Measurements from ENCODE around the gene ANO3. TPM values are rescaled to one million over a fixed set of nuclear protein-coding genes. Genes with fewer than 3 reads are reported as not detected.

Gene ANO3
- total and polyA plus RNA-seq, 2 experiments from 2014 or later: not detected

- H3K4me3 ChIP-seq: no peak overlapping the region
- Mint-ChIP-seq H3K9me3 (no peaks in the 10 kb centered on the region), H3K4me3 (no peak overlapping the region), H3K36me3 (ENCODE audit: low read depth) (no peaks in the 10 kb centered on the region), H3K27ac (no peak overlapping the region), H3K4me1 (peaks cover 3% of the 10 kb centered on the region; the same call in 2 of the 3 replicates), H3K27me3 (ENCODE audit: insufficient read depth, low read depth, poor library complexity) (no peaks in the 10 kb centered on the region)
- H3K27me3 ChIP-seq (ENCODE audit: insufficient read depth): no peaks in the 10 kb centered on the region
- DNase-seq (ENCODE audit: low spot score) (no peak), ATAC-seq (no peak)
- TF ChIP-seq ZNF331 (CRISPR knock-in tag; IDR thresholded peaks at IDR 0.05; ENCODE audit: low read depth) (no peak), REST (IDR thresholded peaks at IDR 0.05; ENCODE audit: unreplicated experiment) (no peak), EZH2phosphoT487 (IDR thresholded peaks at IDR 0.05; ENCODE audit: unreplicated experiment) (no peak), ZNF114 (CRISPR knock-in tag; IDR thresholded peaks at IDR 0.05) (no peak), CREB1 (CRISPR knock-in tag; IDR thresholded peaks at IDR 0.05; ENCODE audit: low read depth) (no peak), NANOG (IDR thresholded peaks at IDR 0.05; ENCODE audit: borderline replicate concordance) (no peak)
- no peak overlapping the region for H3K27ac ChIP-seq (ENCODE audit: low read depth)
- no peaks in the 10 kb centered on the region for H3K9me2 ChIP-seq (ENCODE audit: insufficient read depth)
- no peak overlapping the region for H2AFZ ChIP-seq
- H3K79me2 ChIP-seq (replicated peaks; ENCODE audit: insufficient read depth): no peaks in the 10 kb centered on the region
- no peaks in the 10 kb centered on the region for H3F3A ChIP-seq (replicated peaks; ENCODE audit: low read depth)
- no peaks in the 10 kb centered on the region for H4K20me1 ChIP-seq (replicated peaks; ENCODE audit: insufficient read depth)
- no peak overlapping the region for H3K4me2 ChIP-seq
- H3K36me3 ChIP-seq (ENCODE audit: insufficient read depth): no peaks in the 10 kb centered on the region
- H3K4me1 ChIP-seq (ENCODE audit: insufficient read depth): no peaks in the 10 kb centered on the region
These were observed 222.5 kb downstream of the ANO3 start for GRCh38 chr11:26554455-26554854.

- Mint-ChIP-seq H3K27ac (no peak overlapping the region), H3K36me3 (ENCODE audit: low read depth) (no peaks in the 10 kb centered on the region), H3K27me3 (ENCODE audit: insufficient read depth, low read depth, poor library complexity) (no peaks in the 10 kb centered on the region), H3K9me3 (no peaks in the 10 kb centered on the region), H3K4me3 (no peak overlapping the region), H3K4me1 (peaks cover 3% of the 10 kb centered on the region; the same call in 2 of the 3 replicates)
- Histone ChIP-seq H3K4me3 (no peak overlapping the region), H3K36me3 (ENCODE audit: insufficient read depth) (no peaks in the 10 kb centered on the region), H4K20me1 (replicated peaks; ENCODE audit: insufficient read depth) (no peaks in the 10 kb centered on the region), H3K4me2 (no peak overlapping the region), H3K27ac (ENCODE audit: low read depth) (no peak overlapping the region), H3K79me2 (replicated peaks; ENCODE audit: insufficient read depth) (no peaks in the 10 kb centered on the region), H3K9me2 (ENCODE audit: insufficient read depth) (no peaks in the 10 kb centered on the region), H3F3A (replicated peaks; ENCODE audit: low read depth) (no peaks in the 10 kb centered on the region), H3K27me3 (ENCODE audit: insufficient read depth) (no peaks in the 10 kb centered on the region), H3K4me1 (ENCODE audit: insufficient read depth) (no peaks in the 10 kb centered on the region), H2AFZ (no peak overlapping the region)
- no peak for ATAC-seq
- DNase-seq (ENCODE audit: low spot score): no peak
- TF ChIP-seq CTCF (conservative IDR thresholded peaks at IDR 0.05; ENCODE audit: low read depth in 2 of 2) (no peak), POLR2AphosphoS5 (IDR thresholded peaks at IDR 0.05; ENCODE audit: low read depth) (no peak), EZH2phosphoT487 (IDR thresholded peaks at IDR 0.05; ENCODE audit: unreplicated experiment) (no peak), STAT1 (IDR thresholded peaks at IDR 0.05; ENCODE audit: unreplicated experiment) (no peak), JUNB (IDR thresholded peaks at IDR 0.05; ENCODE audit: unreplicated experiment) (no peak), EZH2 (IDR thresholded peaks at IDR 0.05; ENCODE audit: low read depth, unreplicated experiment) (no peak), ETS1 (IDR thresholded peaks at IDR 0.05) (no peak)
These were observed 224.7 kb downstream of the ANO3 start for GRCh38 chr11:26556582-26556981.

Data from GM23338 (cell line).